GM21737 (cell line): ENCODE data around the gene RELN.
"Not testable (repeated sequence)": the region's sequence is repeated elsewhere in the genome, so short reads cannot be mapped to it uniquely, and the experiment has no call there.

Source experiments
- ATAC-seq: cut with Tn5 transposase; IDR thresholded peaks from one replicate; pipeline ENCODE4 v1.9.1; 2021; ENCODE audit warnings: mild to moderate bottlenecking, moderate library complexity; ENCODE audit not compliant: unreplicated experiment

The RELN gene

DNA sequence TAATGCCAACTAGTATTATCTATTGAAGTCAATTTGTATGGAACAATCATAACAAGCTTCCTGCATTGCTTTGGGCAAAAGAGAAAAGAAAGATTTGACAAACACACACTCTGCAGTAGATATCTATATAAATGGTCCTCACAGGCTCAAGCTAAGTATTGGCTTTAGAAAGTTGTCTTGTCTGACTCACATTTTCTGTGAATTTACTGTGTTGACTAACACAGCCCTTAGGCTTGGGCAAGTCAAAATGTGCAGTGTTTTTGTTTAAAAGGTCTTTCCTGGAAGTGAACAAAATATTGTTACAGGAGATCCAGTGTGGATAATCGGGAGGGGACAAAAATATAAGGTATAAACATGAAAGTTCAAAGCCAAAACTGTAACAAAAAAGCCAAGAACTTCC, 194.4 kb downstream of the RELN start:
- ATAC-seq: no peak

- ATAC-seq: no peak
These were observed 195.0 kb downstream of the RELN start for GRCh38 chr7:103794424-103794823.

- no peak for ATAC-seq
These were observed 195.8 kb downstream of the RELN start for GRCh38 chr7:103793614-103794013.

DNA sequence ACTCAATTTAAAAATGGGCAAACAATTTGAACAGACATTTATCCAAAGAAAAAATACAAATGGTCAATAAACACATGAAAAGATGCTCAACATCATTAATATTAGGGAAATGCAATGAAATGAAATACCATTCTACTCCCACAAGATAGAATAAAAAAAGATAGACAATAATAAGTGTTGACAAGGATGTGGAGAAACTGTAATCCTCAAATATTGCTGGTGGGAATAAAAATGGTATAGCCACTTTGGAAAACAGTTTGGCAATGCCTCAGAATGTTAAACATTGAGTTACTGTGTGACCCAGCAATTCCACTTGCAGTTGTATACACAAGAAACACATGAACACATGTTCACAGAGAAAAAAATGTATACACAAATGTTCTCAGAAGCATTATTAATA, 197.6 kb downstream of the RELN start:
- no peak for ATAC-seq

GRCh38 chr7:103787041-103787440, 202.4 kb downstream of the RELN start:
- not testable (repeated sequence) for ATAC-seq

GRCh38 chr7:103784646-103785286, 204.7 kb downstream of the RELN start:
- no peak for ATAC-seq

- no peak for ATAC-seq
These were observed 208.0 kb downstream of the RELN start for GRCh38 chr7:103781409-103781808.

DNA sequence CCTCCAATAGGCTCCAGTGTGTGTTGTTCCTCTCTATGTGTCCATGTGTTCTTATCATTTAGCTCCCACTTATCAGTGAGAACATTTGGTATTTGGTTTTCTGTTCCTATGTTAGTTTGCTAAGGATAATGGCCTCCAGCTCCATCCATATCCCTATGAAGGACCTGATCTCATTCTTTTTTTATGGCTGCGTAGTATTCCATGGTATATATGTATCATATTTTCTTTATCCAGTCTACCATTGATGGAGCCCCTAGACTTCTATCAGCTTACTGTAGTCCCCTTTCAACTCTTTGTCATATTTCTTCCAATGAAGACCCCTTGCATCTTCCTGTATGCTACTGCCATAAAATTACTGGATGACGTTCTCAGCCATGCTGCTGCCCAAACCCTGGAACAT, 208.9 kb downstream of the RELN start:
- not testable (repeated sequence) for ATAC-seq

- ATAC-seq: no peak
These were observed 212.0 kb downstream of the RELN start for GRCh38 chr7:103777440-103777839.

DNA sequence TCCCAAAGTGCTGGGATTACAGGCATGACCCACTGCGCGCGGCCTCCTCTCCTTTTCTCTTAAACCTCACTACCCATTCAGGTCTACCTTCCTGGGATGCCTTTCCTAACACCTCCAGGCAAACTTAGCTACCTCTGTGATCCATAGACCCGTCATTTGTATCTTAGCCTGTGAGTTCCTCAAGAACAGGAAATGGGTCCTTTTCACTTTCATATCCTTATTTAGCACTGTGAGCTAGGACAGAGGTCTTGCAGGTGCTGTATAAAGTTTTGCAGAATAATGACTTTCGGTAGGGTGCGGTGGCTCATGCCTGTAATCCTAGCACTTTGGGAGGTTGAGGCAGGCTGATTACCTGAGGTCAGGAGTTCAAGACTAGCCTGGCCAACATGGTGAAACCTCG, 215.7 kb downstream of the RELN start:
- no peak for ATAC-seq

- no peak for ATAC-seq
These were observed 217.2 kb downstream of the RELN start for GRCh38 chr7:103772171-103772773.

GRCh38 chr7:103771294-103771693, 218.2 kb downstream of the RELN start:
- ATAC-seq: no peak

GRCh38 chr7:103766660-103767059, 222.8 kb downstream of the RELN start:
- no peak for ATAC-seq

GRCh38 chr7:103765901-103766300, 223.6 kb downstream of the RELN start:
- ATAC-seq: no peak

- ATAC-seq: no peak
These were observed 224.6 kb downstream of the RELN start for GRCh38 chr7:103764901-103765300.

- ATAC-seq: no peak
These were observed 226.6 kb downstream of the RELN start for GRCh38 chr7:103762877-103763276.

GRCh38 chr7:103762065-103762760, 227.2 kb downstream of the RELN start:
- ATAC-seq: no peak

DNA sequence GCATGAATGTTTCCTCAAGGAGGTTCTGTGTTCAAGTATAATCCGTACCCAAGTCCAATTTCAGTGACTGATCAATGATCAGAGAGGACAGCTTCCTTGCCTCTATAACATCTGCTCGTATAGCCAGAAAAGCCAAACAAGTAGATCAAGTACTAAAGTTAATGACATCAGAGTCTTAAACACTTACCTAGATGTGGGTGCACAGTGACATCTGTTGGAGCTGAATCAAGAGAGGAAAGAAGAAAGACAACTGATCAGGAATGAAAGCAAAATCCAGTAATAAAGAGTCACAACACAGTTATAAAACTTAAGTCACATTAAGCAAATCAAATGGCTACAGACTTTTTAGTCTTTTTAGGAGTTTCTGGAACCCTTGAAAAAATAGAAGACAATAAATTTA, 236.5 kb downstream of the RELN start:
- no peak for ATAC-seq

GRCh38 chr7:103751311-103751880, 238.1 kb downstream of the RELN start:
- no peak for ATAC-seq

- ATAC-seq: no peak
These were observed 240.8 kb downstream of the RELN start for GRCh38 chr7:103748680-103749079.

- ATAC-seq: no peak
These were observed 254.1 kb downstream of the RELN start for GRCh38 chr7:103735377-103735776.

GRCh38 chr7:103731169-103731568, 258.3 kb downstream of the RELN start:
- no peak for ATAC-seq
